HG03432 (cell line): Measurements from ENCODE around the gene WDR17.
A peak's percentile ranks its signal among the peaks of the same experiment; 100 is the strongest.

Experiments
- ATAC-seq: cut with Tn5 transposase; IDR thresholded peaks from one replicate; pipeline ENCODE4 v1.9.1; 2021; ENCODE audit warnings: mild to moderate bottlenecking, moderate library complexity; ENCODE audit not compliant: unreplicated experiment

The WDR17 gene

DNA sequence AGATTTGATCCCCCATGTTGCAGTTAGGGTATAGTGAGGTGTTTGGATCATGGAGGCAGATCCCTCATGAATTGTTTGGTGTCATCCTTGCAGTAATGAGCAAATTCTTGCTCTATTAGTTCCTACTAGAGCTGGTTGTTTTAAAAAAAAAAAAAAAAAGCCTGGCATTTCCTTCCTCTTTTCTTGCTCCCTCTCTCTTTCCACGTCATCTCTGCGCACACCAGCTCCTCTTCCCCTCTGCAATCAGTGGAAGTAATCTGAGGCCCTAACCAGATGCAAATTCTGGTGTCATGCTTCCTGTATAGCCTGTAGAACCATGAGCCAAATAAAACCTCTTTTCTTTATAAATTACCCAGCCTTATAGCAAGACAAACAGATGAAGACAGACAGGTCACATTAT, 24.5 kb downstream of the WDR17 start:
- peak; percentile 83 for ATAC-seq

DNA sequence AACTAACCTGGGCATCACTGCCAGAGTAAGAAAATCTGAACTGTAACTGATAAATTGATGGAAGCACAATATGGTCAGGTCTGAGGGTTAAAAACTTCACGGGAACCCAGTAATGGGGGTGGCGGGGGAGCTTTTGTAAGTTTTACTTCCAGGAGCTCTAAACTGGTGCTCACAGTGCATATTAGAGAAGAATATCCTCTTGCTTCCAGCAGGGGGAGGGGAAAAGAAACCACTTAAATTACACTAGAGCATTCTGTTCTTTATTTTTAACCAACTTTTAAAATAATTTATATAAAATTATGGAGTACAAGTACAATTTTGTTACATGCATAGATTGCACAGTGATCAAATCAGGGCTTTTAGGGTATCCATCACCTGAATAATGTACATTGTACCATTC, 33.7 kb downstream of the WDR17 start:
- ATAC-seq = no peak

DNA sequence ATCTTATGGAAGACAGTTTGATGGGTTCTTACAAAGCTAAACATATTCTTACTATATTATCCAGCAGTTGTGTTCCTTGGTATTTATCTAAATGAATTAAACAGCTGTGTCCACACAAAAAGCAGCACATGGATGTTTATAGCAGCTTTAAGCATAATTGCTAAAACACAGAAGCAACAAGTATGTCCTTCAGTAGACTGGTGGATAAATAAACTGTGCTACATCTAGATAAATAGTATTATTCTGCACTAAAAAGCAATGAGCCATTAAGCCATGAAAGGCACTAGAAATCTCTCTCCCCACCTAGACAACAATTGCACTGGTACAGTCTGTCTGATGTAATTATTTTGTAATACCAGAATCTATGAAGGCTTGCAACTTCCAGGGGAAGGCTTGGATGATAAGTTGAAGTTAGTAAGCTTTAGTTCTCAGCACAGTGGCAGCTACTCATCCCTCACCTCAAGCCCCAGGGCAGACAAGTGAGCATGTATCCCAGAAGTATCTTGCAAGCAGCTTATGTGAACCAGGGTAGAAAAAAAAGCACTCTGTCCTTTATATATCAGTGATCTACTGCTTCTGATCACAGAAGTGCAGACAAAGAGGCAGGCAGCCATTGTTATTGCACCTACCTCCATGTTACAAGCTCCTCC, 36.9 kb downstream of the WDR17 start:
- no peak for ATAC-seq

DNA sequence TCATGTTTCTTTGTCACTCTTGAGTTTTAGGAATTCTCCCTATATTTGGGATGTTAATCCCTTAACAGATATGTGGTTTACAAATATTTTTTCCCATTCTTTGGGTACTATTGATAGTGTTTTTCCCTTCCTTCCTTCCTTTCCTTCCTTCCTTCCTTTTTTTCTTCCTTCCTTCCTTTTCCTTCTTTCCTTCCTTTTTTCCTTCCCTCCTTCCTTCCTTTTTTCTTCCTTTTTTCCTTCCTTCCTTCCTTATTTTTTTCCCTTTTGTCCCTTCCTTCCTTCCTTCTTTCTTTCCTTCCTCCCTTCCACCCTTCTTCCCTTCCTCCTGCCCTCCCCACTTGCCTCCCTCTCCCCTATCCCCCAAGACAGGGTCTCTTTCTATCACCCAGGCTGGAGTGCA, 42.1 kb downstream of the WDR17 start:
- ATAC-seq = no peak

DNA sequence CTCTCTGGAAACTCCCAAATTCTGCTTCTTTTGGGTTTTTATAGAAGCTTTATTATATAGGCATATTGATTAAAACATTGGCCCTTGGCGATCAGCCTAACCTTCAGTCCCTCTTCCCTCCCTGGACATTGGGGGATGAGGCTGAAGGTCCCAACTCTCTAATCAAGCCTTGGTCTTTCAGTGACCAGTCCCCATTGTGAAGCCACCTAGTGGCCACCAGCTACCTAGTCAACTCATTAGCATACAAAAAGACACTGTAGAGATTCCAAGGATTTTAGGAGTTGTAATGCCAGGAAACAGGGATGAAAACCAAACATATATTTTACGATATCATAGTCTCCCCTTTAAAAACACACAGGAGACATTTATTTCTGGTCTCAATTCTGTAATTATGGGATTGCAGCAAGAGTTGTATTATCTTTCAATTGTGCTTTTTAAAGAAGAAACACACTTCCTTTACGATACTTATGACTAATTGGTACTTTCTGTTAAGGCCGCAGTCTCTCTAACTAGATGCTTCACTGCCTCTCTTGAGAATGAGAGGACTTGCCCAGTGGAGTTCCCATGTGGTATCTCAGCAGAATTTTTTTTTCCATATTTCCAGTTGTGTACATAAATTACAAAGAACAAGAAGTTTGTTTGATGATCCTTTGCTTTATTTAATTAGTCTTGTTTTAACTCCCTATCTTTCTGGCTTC, 58.2 kb downstream of the WDR17 start:
- ATAC-seq = peak; percentile 100

DNA sequence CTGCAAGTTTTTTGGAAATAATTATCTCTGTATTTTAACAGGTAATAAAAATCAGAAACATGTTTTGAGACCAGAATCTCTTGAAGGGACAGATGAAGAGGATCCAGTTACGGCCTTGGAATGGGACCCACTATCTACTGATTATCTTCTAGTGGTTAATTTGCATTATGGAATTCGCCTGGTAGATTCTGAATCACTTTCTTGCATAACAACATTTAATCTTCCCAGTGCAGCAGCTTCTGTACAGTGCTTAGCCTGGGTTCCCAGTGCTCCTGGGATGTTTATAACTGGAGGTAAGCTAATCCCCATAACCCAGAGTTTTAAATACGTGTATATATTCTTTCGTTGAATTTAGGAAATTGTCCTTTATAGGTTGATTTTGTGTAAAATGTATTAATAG, 59.4 kb downstream of the WDR17 start:
- ATAC-seq = no peak

- ATAC-seq = no peak
Observed at GRCh38 chr4:176134670-176135069, 69.0 kb downstream of the WDR17 start.

GRCh38 chr4:176137631-176138030, 72.0 kb downstream of the WDR17 start:
- ATAC-seq = no peak

- ATAC-seq = no peak
Observed at GRCh38 chr4:176139518-176139917, 73.9 kb downstream of the WDR17 start.

DNA sequence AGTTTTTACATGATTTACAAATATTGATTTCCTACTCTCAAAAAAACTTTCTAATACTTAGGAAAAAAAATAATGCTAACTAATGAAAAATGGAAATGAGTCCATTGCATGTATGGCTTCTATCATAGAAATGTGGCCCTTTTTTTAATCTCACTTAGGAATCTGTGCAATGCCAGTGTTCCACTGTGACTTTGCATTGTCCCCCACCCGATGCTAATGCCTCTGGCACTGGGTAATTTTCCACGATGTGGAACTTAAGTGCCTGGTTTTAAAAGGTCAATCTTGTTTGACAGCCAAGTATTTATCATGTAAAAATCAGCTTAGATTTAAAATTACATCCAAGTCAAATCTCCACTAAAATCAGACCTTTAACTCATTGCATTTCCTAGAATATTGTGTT, 76.6 kb downstream of the WDR17 start:
- no peak for ATAC-seq

DNA sequence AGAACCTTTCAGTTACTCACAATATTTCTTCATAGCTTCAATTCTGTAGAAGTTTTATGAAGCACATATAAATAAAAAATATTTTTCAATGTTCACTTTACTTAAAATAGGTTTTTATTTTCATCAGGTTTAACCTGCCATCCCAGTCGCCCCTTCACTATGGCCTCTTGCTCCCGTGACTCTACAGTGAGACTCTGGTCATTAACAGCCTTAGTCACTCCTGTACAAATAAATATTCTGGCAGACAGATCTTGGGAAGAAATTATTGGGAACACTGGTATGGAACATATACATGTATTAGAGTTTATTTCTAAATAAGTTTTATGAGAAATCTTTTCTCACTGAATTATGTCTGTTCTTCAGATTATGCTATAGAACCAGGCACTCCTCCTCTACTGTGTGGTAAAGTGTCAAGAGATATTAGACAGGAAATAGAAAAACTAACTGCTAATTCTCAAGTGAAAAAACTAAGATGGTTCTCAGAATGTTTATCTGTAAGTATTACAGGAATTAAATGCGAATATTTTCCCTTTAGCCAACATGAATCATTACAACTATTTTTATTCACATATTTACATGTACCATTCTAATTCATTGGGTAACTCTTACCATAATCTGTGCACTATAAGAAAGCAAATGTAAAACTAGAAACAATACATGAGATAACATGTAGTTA, 84.2 kb downstream of the WDR17 start:
- ATAC-seq = no peak

DNA sequence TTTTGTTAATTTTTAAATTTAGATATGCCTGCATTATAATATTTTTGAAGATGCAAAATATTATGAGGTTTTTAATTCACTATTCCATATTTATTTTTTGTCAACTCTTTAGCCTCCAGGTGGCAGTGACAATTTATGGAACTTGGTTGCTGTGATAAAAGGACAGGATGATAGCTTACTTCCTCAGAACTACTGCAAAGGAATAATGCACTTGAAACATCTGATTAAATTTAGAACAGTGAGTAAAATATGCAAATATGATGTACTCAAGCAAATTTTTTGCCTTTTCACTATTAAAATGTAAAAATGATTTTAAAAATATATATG, 84.7 kb downstream of the WDR17 start:
- peak; percentile 77 for ATAC-seq

GRCh38 chr4:176150704-176151103, 85.1 kb downstream of the WDR17 start:
- peak; percentile 15 for ATAC-seq

- ATAC-seq = no peak
Observed at GRCh38 chr4:176153124-176153523, 87.5 kb downstream of the WDR17 start.

DNA sequence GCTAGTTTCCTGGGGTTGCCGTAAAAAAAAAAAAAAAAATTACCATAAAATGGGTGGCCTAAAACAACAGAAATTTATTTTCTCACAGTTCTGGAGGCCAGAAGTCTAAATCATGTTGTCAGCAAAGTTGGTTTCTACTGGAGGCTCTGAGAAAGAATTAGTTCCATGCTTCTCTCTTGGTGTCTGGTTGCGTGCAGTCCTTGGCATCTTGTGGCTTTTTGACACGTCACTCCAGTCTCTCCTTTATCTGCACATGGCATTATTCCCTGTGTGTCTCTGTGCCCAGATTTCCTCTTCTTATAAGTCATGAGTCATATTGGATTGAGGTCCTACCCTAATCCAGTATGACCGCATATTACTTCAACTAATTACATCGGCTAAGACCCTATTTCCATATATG, 91.0 kb downstream of the WDR17 start:
- ATAC-seq = no peak

GRCh38 chr4:176163041-176163440, 97.4 kb downstream of the WDR17 start:
- no peak for ATAC-seq

GRCh38 chr4:176185051-176185450, 119.4 kb downstream of the WDR17 start:
- no peak for ATAC-seq

- peak; percentile 63 for ATAC-seq
Observed at GRCh38 chr4:176186067-176186466, 120.4 kb downstream of the WDR17 start.

- no peak for ATAC-seq
Observed at GRCh38 chr4:176186671-176187395, 121.2 kb downstream of the WDR17 start.

DNA sequence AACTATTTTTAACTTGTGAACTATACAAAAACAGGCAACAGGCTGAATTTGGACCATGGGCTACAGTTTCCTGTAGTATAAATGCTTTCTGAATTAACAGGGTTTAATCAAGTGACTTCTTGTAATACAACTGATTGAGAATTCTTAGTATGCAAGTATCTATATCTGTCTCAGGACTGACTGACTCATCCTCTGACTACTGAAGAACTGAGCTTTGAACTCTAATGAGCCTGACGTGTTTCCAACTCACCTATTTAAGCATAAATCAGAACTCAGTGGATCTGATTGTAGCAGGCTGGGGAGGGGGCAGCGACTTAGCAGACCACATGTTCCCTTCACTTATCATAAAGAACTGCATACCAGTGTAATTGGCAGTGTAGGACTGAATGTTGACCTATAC, 122.0 kb downstream of the WDR17 start:
- ATAC-seq = peak; percentile 69

- ATAC-seq = no peak
Observed at GRCh38 chr4:176188654-176189053, 123.0 kb downstream of the WDR17 start.
